HCT116 (cell line): Measurements from ENCODE around the gene ZNF784. TPM values are rescaled to one million over a fixed set of nuclear protein-coding genes. Genes with fewer than 3 reads are reported as not detected.

Source experiments
- ATAC-seq: fragments of 200-7000 bp; cut with Tn5 transposase; 2 replicates; pipeline ENCODE4 v1.9.1; 2020; ENCODE audit warnings: mild to moderate bottlenecking, moderate library complexity
- BruUV-seq: library from RNA; stranded (reverse); fragments of 400-500 nt; replicated peaks from 2 replicates; lab custom pipeline; 2021; lab: Mats Ljungman, UMichigan
- CTCF ChIA-PET: fragments of 300-600 bp; sonication (Branson Sonifier 250); formaldehyde crosslinking; loops from one replicate; lab custom pipeline; 2021; ENCODE audit warnings: antibody characterized with exemption; lab: Charles Lee
- POLR2A ChIA-PET: fragments of 300-600, 350-600 bp; sonication (Branson Sonifier 250); formaldehyde crosslinking; loops from one replicate; lab custom pipeline; 2021; ENCODE audit warnings: antibody characterized with exemption; lab: Charles Lee
- RAD21 ChIA-PET, 2 experiments: fragments of 300-600 bp; sonication (Branson Sonifier 250); formaldehyde crosslinking; loops; one replicate each; lab custom pipeline; 2023; ENCODE audit warnings: low total read pairs in 2 of 2; ENCODE audit not compliant: uncharacterized antibody in 2 of 2, unreplicated experiment in 2 of 2, low non-redundant PET in 1 of 2; lab: Charles Lee
- DNase-seq: peaks from one replicate; pipeline ENCODE4 v3.0.0-alpha.2; 2010; ENCODE audit warnings: low read depth, low spot score
- H2AFZ ChIP-seq: fragments of 200-600 bp; shearing (Covaris generic), sonication (generic); 2 replicates; pipeline ENCODE4 v1.6.1; 2017; ENCODE audit warnings: low read depth, mixed run types, mixed read lengths, antibody characterized with exemption, low read length; ENCODE audit not compliant: poor library complexity, severe bottlenecking
- H3K27ac ChIP-seq: 2 replicates; pipeline ENCODE4 v1.5.1; 2012; ENCODE audit warnings: low read depth, low read length
- H3K27me3 ChIP-seq: fragments of 200-600 bp; sonication (generic); 2 replicates; pipeline ENCODE4 v1.6.1; 2016; ENCODE audit warnings: mixed run types, low read length, mixed read lengths; ENCODE audit not compliant: insufficient read depth
- H3K36me3 ChIP-seq, 2 experiments: fragments of 200-500 bp in 1 of 2; fragments of 200-600 bp in 1 of 2; sonication (Bioruptor generic) in 1 of 2; sonication (generic) in 1 of 2; 2 replicates each; pipeline versions ENCODE4 v1.5.1 to v1.6.1; 2014 to 2016; ENCODE audit warnings: low read length in 2 of 2, inconsistent platforms in 1 of 2, mixed read lengths in 1 of 2, mixed run types in 1 of 2; ENCODE audit not compliant: insufficient read depth in 2 of 2, control insufficient read depth in 1 of 2
- H3K4me1 ChIP-seq, 2 experiments: fragments of 200-600 bp in 1 of 2; sonication (generic) in 1 of 2; 2 replicates each; pipeline versions ENCODE4 v1.5.1 to v1.6.1; 2012 to 2017; ENCODE audit warnings: low read length in 2 of 2, inconsistent platforms in 1 of 2, mild to moderate bottlenecking in 1 of 2, mixed read lengths in 1 of 2, mixed run types in 1 of 2, moderate library complexity in 1 of 2; ENCODE audit not compliant: insufficient read depth in 2 of 2, control insufficient read depth in 1 of 2
- H3K4me2 ChIP-seq: fragments of 200-600 bp; sonication (generic); 2 replicates; pipeline ENCODE4 v1.6.1; 2017; ENCODE audit warnings: mixed run types, low read length, mixed read lengths
- H3K4me3 ChIP-seq, 2 experiments: fragments of 200-600 bp in 1 of 2; sonication (generic) in 1 of 2; replicated peaks in 1 of 2; 2 replicates each; pipeline ENCODE4 v1.5.1; 2011 to 2016; ENCODE audit warnings: low read length in 2 of 2, control low read depth in 1 of 2, low read depth in 1 of 2, mild to moderate bottlenecking in 1 of 2, mixed read lengths in 1 of 2, mixed run types in 1 of 2
- H3K79me2 ChIP-seq: fragments of 200-600 bp; sonication (generic); 2 replicates; pipeline ENCODE4 v1.6.1; 2017; ENCODE audit warnings: mild to moderate bottlenecking, mixed run types, low read length, moderate library complexity, mixed read lengths; ENCODE audit not compliant: insufficient read depth
- H3K9ac ChIP-seq: fragments of 200-600 bp; sonication (generic); 2 replicates; pipeline ENCODE4 v1.6.1; 2016; ENCODE audit warnings: low read length, mixed read lengths
- H3K9me2 ChIP-seq: fragments of 200-600 bp; sonication (generic), shearing (Covaris generic); 2 replicates; pipeline ENCODE4 v1.6.1; 2017; ENCODE audit warnings: mixed run types, mild to moderate bottlenecking, moderate library complexity; ENCODE audit not compliant: insufficient read depth
- H3K9me3 ChIP-seq, 2 experiments: fragments of 200-500 bp in 1 of 2; fragments of 200-600 bp in 1 of 2; sonication (Bioruptor generic) in 1 of 2; sonication (generic) in 1 of 2; 2 replicates each; pipeline ENCODE4 v1.6.1; 2014 to 2017; ENCODE audit warnings: low read length in 2 of 2, mixed read lengths in 2 of 2, inconsistent platforms in 1 of 2, low read depth in 1 of 2, mild to moderate bottlenecking in 1 of 2, mixed run types in 1 of 2, moderate library complexity in 1 of 2; ENCODE audit not compliant: control insufficient read depth in 1 of 2, insufficient read depth in 1 of 2
- H4K20me1 ChIP-seq: fragments of 200-600 bp; sonication (generic), shearing (Covaris generic); 2 replicates; pipeline ENCODE4 v1.6.1; 2017; ENCODE audit warnings: mixed run types, mild to moderate bottlenecking, moderate library complexity; ENCODE audit not compliant: insufficient read depth
- CEBPB ChIP-seq: IDR thresholded peaks from 2 replicates; pipeline ENCODE4 v1.6.1; 2012; ENCODE audit warnings: low read depth
- ELF1 ChIP-seq: IDR thresholded peaks from 2 replicates; pipeline ENCODE4 v1.6.1; 2012; ENCODE audit warnings: low read depth, borderline replicate concordance
- EZH2 ChIP-seq: fragments of 200-600 bp; sonication (generic); IDR thresholded peaks from 2 replicates; pipeline ENCODE4 v1.6.1; 2017; ENCODE audit warnings: antibody characterized with exemption, mixed run types
- JUND ChIP-seq: IDR thresholded peaks from 2 replicates; pipeline ENCODE4 v1.6.1; 2012
- POLR2AphosphoS5 ChIP-seq: IDR thresholded peaks from 2 replicates; pipeline ENCODE4 v1.6.1; 2011; ENCODE audit warnings: mild to moderate bottlenecking, low read depth, low read length, moderate library complexity
- TCF7L2 ChIP-seq: IDR thresholded peaks from 2 replicates; pipeline ENCODE4 v1.7.0; 2011; ENCODE audit warnings: borderline replicate concordance, inconsistent platforms; ENCODE audit not compliant: insufficient read depth, insufficient read length; ENCODE audit errors: extremely low read depth
- ZFX ChIP-seq: fragments of 450-650 bp; IDR thresholded peaks from 2 replicates; pipeline ENCODE4 v1.6.1; 2017
- intact Hi-C: fragments of 100-400 bp; cut with micrococcal nuclease; formaldehyde crosslinking; loops from 2 replicates; pipeline ENCODE4 v1.10.0; 2022
- total RNA-seq: library from RNA; stranded (reverse); gene quantifications from one replicate; pipeline ENCODE4 v1.2.1, GENCODE V29; 2021; ENCODE audit not compliant: unreplicated experiment
- TF ChIP-seq, protein P1 (sequence below): IDR thresholded peaks from 2 replicates; pipeline ENCODE4 v1.6.1; 2012
- TF ChIP-seq, protein P2 (sequence below): IDR thresholded peaks from 2 replicates; pipeline ENCODE4 v1.6.1; 2011; ENCODE audit warnings: mild to moderate bottlenecking, low read length, moderate library complexity; ENCODE audit not compliant: insufficient replicate concordance; ENCODE audit errors: extremely low read depth
- TF ChIP-seq, protein P3 (sequence below), 3 experiments: fragments of 200-600 bp in 1 of 3; sonication (generic) in 1 of 3; IDR thresholded peaks in 2 of 3; conservative IDR thresholded peaks in 1 of 3; 2 replicates each; pipeline ENCODE4 v1.5.1; 2012 to 2017; ENCODE audit warnings: low read depth in 2 of 3, low read length in 2 of 3, antibody characterized with exemption in 1 of 3, borderline replicate concordance in 1 of 3, control low read depth in 1 of 3, mild to moderate bottlenecking in 1 of 3, mixed read lengths in 1 of 3, mixed run types in 1 of 3, moderate library complexity in 1 of 3; ENCODE audit not compliant: insufficient read depth in 1 of 3
- TF ChIP-seq, protein P4 (sequence below): IDR thresholded peaks from 2 replicates; pipeline ENCODE4 v1.6.1; 2012; ENCODE audit warnings: low read depth

ZNF784 gene
- total RNA-seq, 1 experiment from 2014 or later, result 5.3 TPM

DNA sequence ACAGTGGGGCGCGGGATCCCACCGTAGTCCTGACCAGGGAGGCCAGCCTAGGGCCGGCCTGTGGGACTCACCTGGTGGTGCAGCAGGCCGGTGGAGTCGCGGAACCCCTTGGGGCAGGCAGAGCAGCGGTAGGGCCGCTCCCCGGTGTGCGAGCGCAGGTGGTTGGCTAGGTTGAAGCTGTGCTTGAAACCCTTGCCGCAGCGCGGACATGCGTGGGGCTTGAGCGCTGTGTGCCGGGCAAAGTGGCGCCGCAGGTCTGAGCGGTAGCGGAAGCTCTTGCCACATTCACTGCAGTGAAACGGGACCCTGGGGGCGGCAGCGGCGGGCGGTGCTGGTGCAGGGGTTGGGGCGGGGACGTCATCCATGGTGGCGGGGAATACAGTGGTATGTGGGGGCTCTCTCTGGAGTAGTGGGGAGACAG, 26.9 kb downstream of the ZNF784 start:
- no peak overlapping the region for H3K9ac ChIP-seq
- ATAC-seq (no peak), DNase-seq (no peak)
- H4K20me1 ChIP-seq, result no peaks in the 10 kb centered on the region
- H3K4me3 ChIP-seq, result no peak overlapping the region
- ChIA-PET CTCF (no interaction called here), POLR2A (interaction anchor here (0.6 kb wide), 1 partner anchor 27 kb away, joined by 7 read pairs; the partner anchor contains the start of gene ZNF784), RAD21 (no interaction called here)
- H2AFZ ChIP-seq, result no peak overlapping the region
- TF ChIP-seq EZH2 (no peak), POLR2AphosphoS5 (no peak), CEBPB (no peak)
- TF ChIP-seq, protein P1, sequence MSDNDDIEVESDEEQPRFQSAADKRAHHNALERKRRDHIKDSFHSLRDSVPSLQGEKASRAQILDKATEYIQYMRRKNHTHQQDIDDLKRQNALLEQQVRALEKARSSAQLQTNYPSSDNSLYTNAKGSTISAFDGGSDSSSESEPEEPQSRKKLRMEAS, result no peak
- TF ChIP-seq, protein P2, sequence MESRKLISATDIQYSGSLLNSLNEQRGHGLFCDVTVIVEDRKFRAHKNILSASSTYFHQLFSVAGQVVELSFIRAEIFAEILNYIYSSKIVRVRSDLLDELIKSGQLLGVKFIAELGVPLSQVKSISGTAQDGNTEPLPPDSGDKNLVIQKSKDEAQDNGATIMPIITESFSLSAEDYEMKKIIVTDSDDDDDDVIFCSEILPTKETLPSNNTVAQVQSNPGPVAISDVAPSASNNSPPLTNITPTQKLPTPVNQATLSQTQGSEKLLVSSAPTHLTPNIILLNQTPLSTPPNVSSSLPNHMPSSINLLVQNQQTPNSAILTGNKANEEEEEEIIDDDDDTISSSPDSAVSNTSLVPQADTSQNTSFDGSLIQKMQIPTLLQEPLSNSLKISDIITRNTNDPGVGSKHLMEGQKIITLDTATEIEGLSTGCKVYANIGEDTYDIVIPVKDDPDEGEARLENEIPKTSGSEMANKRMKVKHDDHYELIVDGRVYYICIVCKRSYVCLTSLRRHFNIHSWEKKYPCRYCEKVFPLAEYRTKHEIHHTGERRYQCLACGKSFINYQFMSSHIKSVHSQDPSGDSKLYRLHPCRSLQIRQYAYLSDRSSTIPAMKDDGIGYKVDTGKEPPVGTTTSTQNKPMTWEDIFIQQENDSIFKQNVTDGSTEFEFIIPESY, result no peak
- no peaks in the 10 kb centered on the region for H3K27me3 ChIP-seq
- H3K4me2 ChIP-seq, result no peak overlapping the region
- H3K27ac ChIP-seq, result no peak overlapping the region
- no peaks in the 10 kb centered on the region for H3K9me3 ChIP-seq
- no peaks in the 10 kb centered on the region for H3K9me2 ChIP-seq
- no TSS peak for BruUV-seq
- H3K36me3 ChIP-seq, result peaks cover 3 to 15% of the 10 kb centered on the region in 2 experiments
- intact Hi-C loops, result no loop called here
- H3K79me2 ChIP-seq, result peaks cover 4% of the 10 kb centered on the region; the same call in 1 of the 2 replicates
- peaks cover 14 to 21% of the 10 kb centered on the region in 2 experiments; a peak in 3 of 4 replicates for H3K4me1 ChIP-seq

DNA sequence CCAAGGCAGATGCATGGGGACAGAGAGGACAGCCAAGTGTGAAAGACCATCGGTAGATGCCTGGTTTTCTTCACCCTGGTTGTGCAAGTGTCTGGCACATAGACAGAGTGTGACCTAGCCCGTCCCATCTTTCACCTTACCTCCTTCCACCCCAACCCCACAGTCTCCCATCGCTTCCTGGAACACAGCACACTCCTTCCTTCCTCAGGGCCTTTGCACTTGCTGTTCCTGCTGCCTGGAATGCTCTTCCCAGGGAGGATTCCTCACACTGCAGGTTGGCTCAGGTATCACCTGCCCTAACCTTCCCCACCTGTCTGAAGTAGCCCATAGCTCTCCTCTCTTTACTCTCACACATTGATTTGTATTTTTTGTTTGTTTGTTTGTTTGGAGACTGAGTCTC, 28.1 kb downstream of the ZNF784 start:
- H3K9me3 ChIP-seq, result no peaks in the 10 kb centered on the region
- peaks cover 4% of the 10 kb centered on the region; the same call in 1 of the 2 replicates for H3K79me2 ChIP-seq
- no peak for DNase-seq
- intact Hi-C loops, result no loop called here
- H3K4me3 ChIP-seq, result no peak overlapping the region
- H3K4me1 ChIP-seq, result peaks cover 12 to 21% of the 10 kb centered on the region in 2 experiments; a peak in 3 of 4 replicates
- no peaks in the 10 kb centered on the region for H4K20me1 ChIP-seq
- POLR2A ChIA-PET, result no interaction called here
- H3K9me2 ChIP-seq, result no peaks in the 10 kb centered on the region
- H3K27ac ChIP-seq, result no peak overlapping the region
- RAD21 ChIA-PET, result no interaction called here
- no peak overlapping the region for H2AFZ ChIP-seq
- H3K36me3 ChIP-seq, result peaks cover 3 to 15% of the 10 kb centered on the region in 2 experiments
- H3K27me3 ChIP-seq, result no peaks in the 10 kb centered on the region
- BruUV-seq, result no TSS peak
- H3K4me2 ChIP-seq, result no peak overlapping the region
- no peak overlapping the region for H3K9ac ChIP-seq
- CTCF ChIA-PET, result no interaction called here
- ATAC-seq, result no peak
- TF ChIP-seq, protein P3, sequence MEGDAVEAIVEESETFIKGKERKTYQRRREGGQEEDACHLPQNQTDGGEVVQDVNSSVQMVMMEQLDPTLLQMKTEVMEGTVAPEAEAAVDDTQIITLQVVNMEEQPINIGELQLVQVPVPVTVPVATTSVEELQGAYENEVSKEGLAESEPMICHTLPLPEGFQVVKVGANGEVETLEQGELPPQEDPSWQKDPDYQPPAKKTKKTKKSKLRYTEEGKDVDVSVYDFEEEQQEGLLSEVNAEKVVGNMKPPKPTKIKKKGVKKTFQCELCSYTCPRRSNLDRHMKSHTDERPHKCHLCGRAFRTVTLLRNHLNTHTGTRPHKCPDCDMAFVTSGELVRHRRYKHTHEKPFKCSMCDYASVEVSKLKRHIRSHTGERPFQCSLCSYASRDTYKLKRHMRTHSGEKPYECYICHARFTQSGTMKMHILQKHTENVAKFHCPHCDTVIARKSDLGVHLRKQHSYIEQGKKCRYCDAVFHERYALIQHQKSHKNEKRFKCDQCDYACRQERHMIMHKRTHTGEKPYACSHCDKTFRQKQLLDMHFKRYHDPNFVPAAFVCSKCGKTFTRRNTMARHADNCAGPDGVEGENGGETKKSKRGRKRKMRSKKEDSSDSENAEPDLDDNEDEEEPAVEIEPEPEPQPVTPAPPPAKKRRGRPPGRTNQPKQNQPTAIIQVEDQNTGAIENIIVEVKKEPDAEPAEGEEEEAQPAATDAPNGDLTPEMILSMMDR (IDR thresholded peaks at IDR 0.05 in 2 of 3, conservative IDR thresholded peaks at IDR 0.05 in 1 of 3; ENCODE audit: borderline replicate concordance in 1 of 3, insufficient read depth in 1 of 3, low read depth in 2 of 3, low read length in 2 of 3), result no peak
- TF ChIP-seq, protein P1, result no peak
- TF ChIP-seq ELF1 (no peak), JUND (no peak), CEBPB (no peak), ZFX (no peak), TCF7L2 (no peak)
- TF ChIP-seq, protein P4, sequence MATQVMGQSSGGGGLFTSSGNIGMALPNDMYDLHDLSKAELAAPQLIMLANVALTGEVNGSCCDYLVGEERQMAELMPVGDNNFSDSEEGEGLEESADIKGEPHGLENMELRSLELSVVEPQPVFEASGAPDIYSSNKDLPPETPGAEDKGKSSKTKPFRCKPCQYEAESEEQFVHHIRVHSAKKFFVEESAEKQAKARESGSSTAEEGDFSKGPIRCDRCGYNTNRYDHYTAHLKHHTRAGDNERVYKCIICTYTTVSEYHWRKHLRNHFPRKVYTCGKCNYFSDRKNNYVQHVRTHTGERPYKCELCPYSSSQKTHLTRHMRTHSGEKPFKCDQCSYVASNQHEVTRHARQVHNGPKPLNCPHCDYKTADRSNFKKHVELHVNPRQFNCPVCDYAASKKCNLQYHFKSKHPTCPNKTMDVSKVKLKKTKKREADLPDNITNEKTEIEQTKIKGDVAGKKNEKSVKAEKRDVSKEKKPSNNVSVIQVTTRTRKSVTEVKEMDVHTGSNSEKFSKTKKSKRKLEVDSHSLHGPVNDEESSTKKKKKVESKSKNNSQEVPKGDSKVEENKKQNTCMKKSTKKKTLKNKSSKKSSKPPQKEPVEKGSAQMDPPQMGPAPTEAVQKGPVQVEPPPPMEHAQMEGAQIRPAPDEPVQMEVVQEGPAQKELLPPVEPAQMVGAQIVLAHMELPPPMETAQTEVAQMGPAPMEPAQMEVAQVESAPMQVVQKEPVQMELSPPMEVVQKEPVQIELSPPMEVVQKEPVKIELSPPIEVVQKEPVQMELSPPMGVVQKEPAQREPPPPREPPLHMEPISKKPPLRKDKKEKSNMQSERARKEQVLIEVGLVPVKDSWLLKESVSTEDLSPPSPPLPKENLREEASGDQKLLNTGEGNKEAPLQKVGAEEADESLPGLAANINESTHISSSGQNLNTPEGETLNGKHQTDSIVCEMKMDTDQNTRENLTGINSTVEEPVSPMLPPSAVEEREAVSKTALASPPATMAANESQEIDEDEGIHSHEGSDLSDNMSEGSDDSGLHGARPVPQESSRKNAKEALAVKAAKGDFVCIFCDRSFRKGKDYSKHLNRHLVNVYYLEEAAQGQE, result no peak
